HFFc6 (cell line): ENCODE measurements around the gene SPATA6L. TPM values are rescaled to one million over a fixed set of nuclear protein-coding genes. Genes with fewer than 3 reads are reported as not detected.
"Not testable (repeated sequence)": the region's sequence is repeated elsewhere in the genome, so short reads cannot be mapped to it uniquely, and the experiment has no call there.

Experiments
- DNase-seq: peaks from one replicate; pipeline ENCODE4 v3.0.0-alpha.2; 2018
- H3K27ac Mint-ChIP-seq: 2 replicates; pipeline ENCODE4 v1.8.0; 2020; ENCODE audit warnings: mild to moderate bottlenecking, mixed read lengths
- H3K27me3 Mint-ChIP-seq: 2 replicates; pipeline ENCODE4 v1.8.0; 2021; ENCODE audit warnings: mild to moderate bottlenecking, moderate library complexity, mixed read lengths; ENCODE audit not compliant: insufficient read depth
- H3K36me3 Mint-ChIP-seq: 2 replicates; pipeline ENCODE4 v1.8.0; 2021; ENCODE audit warnings: low read depth, mixed read lengths
- H3K4me1 Mint-ChIP-seq: 2 replicates; pipeline ENCODE4 v1.8.0; 2020; ENCODE audit warnings: low read depth, mixed read lengths
- H3K4me3 Mint-ChIP-seq: 2 replicates; pipeline ENCODE4 v1.8.0; 2020; ENCODE audit warnings: mild to moderate bottlenecking, moderate library complexity, mixed read lengths
- H3K9me3 Mint-ChIP-seq: 2 replicates; pipeline ENCODE4 v1.8.0; 2020; ENCODE audit warnings: mild to moderate bottlenecking, mixed read lengths
- CTCF ChIP-seq: fragments of 200-600 bp; sonication (generic); IDR thresholded peaks from 2 replicates; pipeline ENCODE4 v1.5.0; 2021; ENCODE audit warnings: antibody characterized with exemption, mild to moderate bottlenecking
- total RNA-seq, 6 experiments: library from RNA; stranded (reverse); fragmentation: NEBNext Ultra II Directional; extraction: Animal tissue kit (Norgen Biotek cat#: 25700); gene quantifications; 2 replicates in 1 of 6; 3 replicates in 5 of 6; pipeline ENCODE4 v1.2.3, GENCODE V29; 2021

SPATA6L gene
- total RNA-seq, 6 experiments from 2014 or later, result 0.27 to 0.73 (median 0.54) TPM; not detected in 2

- Mint-ChIP-seq H3K4me1 (peaks cover 49% of the 10 kb centered on the region), H3K4me3 (peak overlapping the region; percentile 89), H3K27ac (peak overlapping the region; percentile 77), H3K9me3 (no peaks in the 10 kb centered on the region), H3K36me3 (peaks cover 5% of the 10 kb centered on the region; the same call in 1 of the 2 replicates), H3K27me3 (no peaks in the 10 kb centered on the region; the same call in 1 of the 2 replicates)
- TF ChIP-seq CTCF, result no peak
- DNase-seq, result no peak
These were observed 5.1 kb downstream of the SPATA6L start for GRCh38 chr9:4661165-4661564.

GRCh38 chr9:4660665-4661064 lies 5.6 kb downstream of the SPATA6L start:
- H3K4me3 Mint-ChIP-seq, H3K9me3 Mint-ChIP-seq, DNase-seq, H3K36me3 Mint-ChIP-seq, H3K27ac Mint-ChIP-seq, H3K27me3 Mint-ChIP-seq: not testable (repeated sequence)
- peaks cover 44% of the 10 kb centered on the region for H3K4me1 Mint-ChIP-seq

GRCh38 chr9:4657426-4658159 lies 8.7 kb downstream of the SPATA6L start:
- no peak overlapping the region for H3K4me3 Mint-ChIP-seq

GRCh38 chr9:4656621-4657020 lies 9.7 kb downstream of the SPATA6L start:
- Mint-ChIP-seq H3K27me3 (peaks cover 9% of the 10 kb centered on the region; the same call in 1 of the 2 replicates), H3K4me3 (no peak overlapping the region), H3K27ac (no peak overlapping the region), H3K36me3 (no peaks in the 10 kb centered on the region), H3K9me3 (no peaks in the 10 kb centered on the region), H3K4me1 (peaks cover 9% of the 10 kb centered on the region)
- DNase-seq, result no peak
- no peak for TF ChIP-seq CTCF

More at GRCh38 chr9:4657426-4658159, 8.7 kb downstream of the SPATA6L start:
- no peak for TF ChIP-seq CTCF
- DNase-seq, result no peak
- H3K4me1 Mint-ChIP-seq, result peaks cover 17% of the 10 kb centered on the region
- H3K27ac Mint-ChIP-seq, result no peak overlapping the region
- H3K36me3 Mint-ChIP-seq, result no peaks in the 10 kb centered on the region
- no peaks in the 10 kb centered on the region for H3K9me3 Mint-ChIP-seq
- H3K27me3 Mint-ChIP-seq, result peaks cover 4% of the 10 kb centered on the region; the same call in 1 of the 2 replicates

GRCh38 chr9:4656196-4656595 lies 10.1 kb downstream of the SPATA6L start:
- DNase-seq, H3K4me1 Mint-ChIP-seq, H3K27me3 Mint-ChIP-seq, H3K36me3 Mint-ChIP-seq, H3K9me3 Mint-ChIP-seq, H3K4me3 Mint-ChIP-seq, H3K27ac Mint-ChIP-seq: not testable (repeated sequence)

- no peak for DNase-seq
- Mint-ChIP-seq H3K4me1 (no peaks in the 10 kb centered on the region), H3K4me3 (no peak overlapping the region), H3K9me3 (no peaks in the 10 kb centered on the region), H3K27me3 (peaks cover 9% of the 10 kb centered on the region; the same call in 1 of the 2 replicates), H3K36me3 (no peaks in the 10 kb centered on the region), H3K27ac (no peak overlapping the region)
- TF ChIP-seq CTCF, result no peak
These were observed 11.7 kb downstream of the SPATA6L start for GRCh38 chr9:4654538-4654937.
